ENCODE data around the gene ACLY. TPM values are rescaled to one million over a fixed set of nuclear protein-coding genes. Genes with fewer than 3 reads are reported as not detected.

ACLY gene
- total RNA-seq, 1 donor from 2014 or later: 326 TPM

DNA sequence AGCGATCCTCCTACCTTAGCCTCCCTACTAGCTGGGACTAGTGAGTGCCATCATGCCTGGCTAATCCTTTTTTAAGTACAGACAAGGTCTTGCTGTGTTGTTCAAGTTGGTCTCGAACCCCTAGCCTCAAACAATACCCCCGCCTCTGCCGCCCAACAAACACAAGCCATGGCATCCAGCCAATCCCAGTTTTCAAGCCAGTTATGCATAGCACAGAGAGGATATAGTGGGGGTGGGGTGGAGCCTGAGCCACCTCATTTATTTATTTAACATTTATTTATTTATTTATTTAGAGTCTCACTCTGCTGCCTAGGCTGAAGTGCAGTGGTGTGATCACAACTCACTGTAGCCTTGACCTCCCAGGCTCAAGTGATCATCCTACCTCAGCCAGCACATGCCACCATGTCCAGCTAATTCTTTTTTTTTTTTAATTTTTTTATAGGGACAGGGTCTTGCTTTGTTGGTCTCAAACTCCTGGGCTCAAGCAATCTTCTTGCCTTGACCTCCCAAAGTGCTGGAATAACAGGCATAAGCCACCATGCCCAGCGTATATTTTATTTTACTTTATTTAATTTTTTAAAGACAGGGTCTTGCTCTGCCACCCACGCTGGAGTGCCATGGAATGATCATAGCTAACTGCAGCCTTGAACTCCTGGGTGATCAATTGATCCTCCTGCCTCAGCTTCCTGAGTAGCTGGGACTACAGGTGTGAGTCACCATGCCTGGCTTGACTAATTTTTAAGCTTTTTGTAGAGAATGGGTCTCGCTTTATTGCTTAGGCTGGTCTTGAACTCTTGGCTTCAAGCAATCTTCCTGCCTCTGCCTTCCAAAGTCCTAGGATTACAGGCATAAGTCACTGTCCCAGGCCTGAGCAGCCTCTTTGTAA, 27.4 kb downstream of the ACLY start:
- no peak overlapping the region for H2AFZ ChIP-seq (ENCODE audit: low read depth, low read length)
- peaks cover 14% of the 10 kb centered on the region for H3K4me1 ChIP-seq (ENCODE audit: insufficient read depth, low read length)
- peaks cover 17% of the 10 kb centered on the region for H3K36me3 Mint-ChIP-seq (ENCODE audit: low read depth, unreplicated experiment)
- no peaks in the 10 kb centered on the region for H3K9me3 ChIP-seq (ENCODE audit: insufficient read depth, low read depth, low read length)
- H3K27me3 ChIP-seq (ENCODE audit: insufficient read depth, low read length): no peaks in the 10 kb centered on the region
- no peak overlapping the region for H3K27ac Mint-ChIP-seq (ENCODE audit: unreplicated experiment)
- TF ChIP-seq EZH2 (IDR thresholded peaks at IDR 0.05; ENCODE audit: insufficient read depth, low read length): no peak
- TF ChIP-seq, protein P1, sequence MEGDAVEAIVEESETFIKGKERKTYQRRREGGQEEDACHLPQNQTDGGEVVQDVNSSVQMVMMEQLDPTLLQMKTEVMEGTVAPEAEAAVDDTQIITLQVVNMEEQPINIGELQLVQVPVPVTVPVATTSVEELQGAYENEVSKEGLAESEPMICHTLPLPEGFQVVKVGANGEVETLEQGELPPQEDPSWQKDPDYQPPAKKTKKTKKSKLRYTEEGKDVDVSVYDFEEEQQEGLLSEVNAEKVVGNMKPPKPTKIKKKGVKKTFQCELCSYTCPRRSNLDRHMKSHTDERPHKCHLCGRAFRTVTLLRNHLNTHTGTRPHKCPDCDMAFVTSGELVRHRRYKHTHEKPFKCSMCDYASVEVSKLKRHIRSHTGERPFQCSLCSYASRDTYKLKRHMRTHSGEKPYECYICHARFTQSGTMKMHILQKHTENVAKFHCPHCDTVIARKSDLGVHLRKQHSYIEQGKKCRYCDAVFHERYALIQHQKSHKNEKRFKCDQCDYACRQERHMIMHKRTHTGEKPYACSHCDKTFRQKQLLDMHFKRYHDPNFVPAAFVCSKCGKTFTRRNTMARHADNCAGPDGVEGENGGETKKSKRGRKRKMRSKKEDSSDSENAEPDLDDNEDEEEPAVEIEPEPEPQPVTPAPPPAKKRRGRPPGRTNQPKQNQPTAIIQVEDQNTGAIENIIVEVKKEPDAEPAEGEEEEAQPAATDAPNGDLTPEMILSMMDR (IDR thresholded peaks at IDR 0.05; ENCODE audit: insufficient read depth, low read depth, low read length): no peak
- no peak overlapping the region for H3K4me3 ChIP-seq (ENCODE audit: insufficient read depth, low read depth, low read length)
- H3K27ac ChIP-seq (ENCODE audit: low read depth, low read length): no peak overlapping the region
- H3K36me3 ChIP-seq (ENCODE audit: insufficient read depth, low read length): peaks cover 74% of the 10 kb centered on the region
- H3K4me1 Mint-ChIP-seq (ENCODE audit: low read depth, unreplicated experiment): peaks cover 20% of the 10 kb centered on the region
- no peaks in the 10 kb centered on the region for H3K9me3 Mint-ChIP-seq (ENCODE audit: unreplicated experiment)
- H3K4me3 Mint-ChIP-seq (ENCODE audit: unreplicated experiment): no peak overlapping the region
- FAIRE-seq (no peak), DNase-seq (ENCODE audit: low read depth) (no peak)
- H3K4me2 ChIP-seq (ENCODE audit: low read length): no peak overlapping the region
- H3K9ac ChIP-seq (ENCODE audit: low read length): no peak overlapping the region
- peaks cover 88% of the 10 kb centered on the region for H4K20me1 ChIP-seq (ENCODE audit: insufficient read depth, low read length)
- H3K27me3 Mint-ChIP-seq (ENCODE audit: low read depth, unreplicated experiment): no peaks in the 10 kb centered on the region
- H3K79me2 ChIP-seq (ENCODE audit: insufficient read depth, low read length): peaks cover 57% of the 10 kb centered on the region

DNA sequence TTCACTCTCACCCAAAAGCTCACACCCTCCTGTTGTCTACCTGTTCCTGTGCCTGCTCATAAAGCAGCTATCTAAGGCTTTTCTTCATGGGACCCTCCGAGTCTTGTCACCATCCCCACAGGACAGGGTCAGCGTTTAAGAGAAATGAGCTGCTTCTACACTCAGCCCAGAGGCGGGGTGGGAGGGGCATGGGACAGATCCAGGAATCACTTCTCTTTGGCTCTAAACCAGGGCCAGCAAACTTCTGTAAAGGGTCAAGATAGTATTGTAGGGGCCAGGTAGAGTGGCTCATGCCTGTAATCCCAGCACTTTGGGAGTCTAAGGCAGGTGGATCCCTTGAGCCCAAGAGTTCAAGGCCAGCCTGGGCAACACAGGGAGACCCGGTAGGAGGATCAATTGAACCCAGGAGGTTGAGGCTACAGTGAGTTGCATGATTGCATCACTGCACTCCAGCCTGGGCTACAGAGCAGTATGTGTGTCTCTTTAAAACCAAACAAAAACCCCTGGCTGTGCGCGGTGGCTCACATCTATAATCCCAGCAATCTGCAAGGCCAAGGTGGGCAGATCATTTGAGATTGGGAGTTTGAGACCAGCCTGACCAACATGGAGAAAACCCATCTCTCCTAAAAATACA, 30.3 kb downstream of the ACLY start:
- H3K9ac ChIP-seq (ENCODE audit: low read length): no peak overlapping the region
- Mint-ChIP-seq H3K27me3 (ENCODE audit: low read depth, unreplicated experiment) (no peaks in the 10 kb centered on the region), H3K27ac (ENCODE audit: unreplicated experiment) (no peak overlapping the region), H3K4me3 (ENCODE audit: unreplicated experiment) (no peak overlapping the region), H3K4me1 (ENCODE audit: low read depth, unreplicated experiment) (no peaks in the 10 kb centered on the region), H3K9me3 (ENCODE audit: unreplicated experiment) (no peaks in the 10 kb centered on the region), H3K36me3 (ENCODE audit: low read depth, unreplicated experiment) (peaks cover 17% of the 10 kb centered on the region)
- H3K27me3 ChIP-seq (ENCODE audit: insufficient read depth, low read length): no peaks in the 10 kb centered on the region
- no peak for DNase-seq (ENCODE audit: low read depth)
- TF ChIP-seq, protein P1 (IDR thresholded peaks at IDR 0.05; ENCODE audit: insufficient read depth, low read depth, low read length): no peak
- no peak for TF ChIP-seq EZH2 (IDR thresholded peaks at IDR 0.05; ENCODE audit: insufficient read depth, low read length)
- H3K4me1 ChIP-seq (ENCODE audit: insufficient read depth, low read length): no peaks in the 10 kb centered on the region
- peaks cover 87% of the 10 kb centered on the region for H4K20me1 ChIP-seq (ENCODE audit: insufficient read depth, low read length)
- no peaks in the 10 kb centered on the region for H3K9me3 ChIP-seq (ENCODE audit: insufficient read depth, low read depth, low read length)
- FAIRE-seq: no peak
- no peak overlapping the region for H2AFZ ChIP-seq (ENCODE audit: low read depth, low read length)
- H3K4me3 ChIP-seq (ENCODE audit: insufficient read depth, low read depth, low read length): no peak overlapping the region
- no peak overlapping the region for H3K4me2 ChIP-seq (ENCODE audit: low read length)
- H3K27ac ChIP-seq (ENCODE audit: low read depth, low read length): no peak overlapping the region
- H3K79me2 ChIP-seq (ENCODE audit: insufficient read depth, low read length): peaks cover 63% of the 10 kb centered on the region
- H3K36me3 ChIP-seq (ENCODE audit: insufficient read depth, low read length): peaks cover 82% of the 10 kb centered on the region

All from astrocyte (in vitro differentiated cells and primary cell).